H9 (cell line): ENCODE measurements around the gene PLCB1. TPM values are rescaled to one million over a fixed set of nuclear protein-coding genes. Genes with fewer than 3 reads are reported as not detected.
"Not testable (repeated sequence)": the region's sequence is repeated elsewhere in the genome, so short reads cannot be mapped to it uniquely, and the experiment has no call there.

Source experiments
- DNase-seq: peaks from one replicate; pipeline ENCODE4 v3.0.0-alpha.2; 2017
- H2AFZ ChIP-seq: one replicate; pipeline ENCODE4 v1.6.1; 2013; ENCODE audit warnings: mild to moderate bottlenecking, low read length, control low read depth, moderate library complexity
- H2AK5ac ChIP-seq: 2 replicates; pipeline ENCODE4 v1.6.1; 2013; ENCODE audit warnings: low read length, control low read depth, mixed read lengths; ENCODE audit not compliant: insufficient read length
- H2BK120ac ChIP-seq: one replicate; pipeline ENCODE4 v1.6.1; 2013; ENCODE audit warnings: low read depth, mild to moderate bottlenecking, low read length, control low read depth, inconsistent platforms; ENCODE audit not compliant: poor library complexity, severe bottlenecking
- H2BK12ac ChIP-seq: 2 replicates; pipeline ENCODE4 v1.6.1; 2013; ENCODE audit warnings: low read length, control low read depth, mixed read lengths, low read depth; ENCODE audit not compliant: insufficient read length
- H2BK15ac ChIP-seq: 2 replicates; pipeline ENCODE4 v1.6.1; 2013; ENCODE audit warnings: low read depth, low read length, control low read depth
- H2BK20ac ChIP-seq: one replicate; pipeline ENCODE4 v1.6.1; 2013; ENCODE audit warnings: low read depth, mild to moderate bottlenecking, low read length, control low read depth, inconsistent platforms; ENCODE audit not compliant: poor library complexity, severe bottlenecking
- H2BK5ac ChIP-seq: 2 replicates; pipeline ENCODE4 v1.6.1; 2013; ENCODE audit warnings: low read length, control low read depth, mixed read lengths; ENCODE audit not compliant: insufficient read length
- H3K14ac ChIP-seq: 2 replicates; pipeline ENCODE4 v1.6.1; 2013; ENCODE audit warnings: low read length, control low read depth; ENCODE audit not compliant: insufficient read depth
- H3K18ac ChIP-seq: 2 replicates; pipeline ENCODE4 v1.6.1; 2013; ENCODE audit warnings: low read depth, mild to moderate bottlenecking, mixed read lengths, low read length, control low read depth; ENCODE audit not compliant: insufficient read length
- H3K23ac ChIP-seq: 2 replicates; pipeline ENCODE4 v1.6.1; 2013; ENCODE audit warnings: low read length, control low read depth, mixed read lengths, low read depth; ENCODE audit not compliant: insufficient read length
- H3K23me2 ChIP-seq: 2 replicates; pipeline ENCODE4 v1.6.1; 2013; ENCODE audit warnings: low read depth, mild to moderate bottlenecking, mixed read lengths, low read length, control low read depth; ENCODE audit not compliant: insufficient read length, poor library complexity, severe bottlenecking
- H3K27ac ChIP-seq: 2 replicates; pipeline ENCODE4 v1.5.1; 2013; ENCODE audit warnings: low read length, control low read depth, mixed read lengths, low read depth; ENCODE audit not compliant: insufficient read length
- H3K27me3 ChIP-seq: 2 replicates; pipeline ENCODE4 v1.6.1; 2013; ENCODE audit warnings: low read length, control low read depth, inconsistent platforms; ENCODE audit not compliant: insufficient read depth
- H3K4ac ChIP-seq: 2 replicates; pipeline ENCODE4 v1.6.1; 2013; ENCODE audit warnings: low read depth, mild to moderate bottlenecking, control low read depth, inconsistent platforms, low read length, moderate library complexity
- H3K4me1 ChIP-seq: 2 replicates; pipeline ENCODE4 v1.6.1; 2013; ENCODE audit warnings: low read length, control low read depth, inconsistent platforms; ENCODE audit not compliant: insufficient read depth
- H3K4me2 ChIP-seq: 2 replicates; pipeline ENCODE4 v1.6.1; 2013; ENCODE audit warnings: low read length, control low read depth, mixed read lengths; ENCODE audit not compliant: insufficient read length, insufficient read depth
- H3K56ac ChIP-seq: 2 replicates; pipeline ENCODE4 v1.6.1; 2013; ENCODE audit warnings: low read depth, mild to moderate bottlenecking, mixed read lengths, low read length, control low read depth; ENCODE audit not compliant: insufficient read length
- H3K79me1 ChIP-seq: 2 replicates; pipeline ENCODE4 v1.6.1; 2013; ENCODE audit warnings: low read depth, mild to moderate bottlenecking, moderate library complexity, low read length, control low read depth, inconsistent platforms; ENCODE audit not compliant: insufficient read depth, poor library complexity, severe bottlenecking
- H3K79me2 ChIP-seq: 2 replicates; pipeline ENCODE4 v1.6.1; 2013; ENCODE audit warnings: low read length, control low read depth, inconsistent platforms; ENCODE audit not compliant: insufficient read depth
- H3K9ac ChIP-seq: 2 replicates; pipeline ENCODE4 v1.6.1; 2013; ENCODE audit warnings: low read length, control low read depth, mixed read lengths; ENCODE audit not compliant: insufficient read length; ENCODE audit errors: extremely low read depth
- H3K9me3 ChIP-seq: one replicate; pipeline ENCODE4 v1.6.1; 2013; ENCODE audit warnings: low read depth, low read length, inconsistent platforms; ENCODE audit not compliant: control insufficient read depth
- H3T11ph ChIP-seq: one replicate; pipeline ENCODE4 v1.6.1; 2013; ENCODE audit warnings: mild to moderate bottlenecking, low read length, control low read depth, inconsistent platforms
- H4K20me1 ChIP-seq: one replicate; pipeline ENCODE4 v1.6.1; 2013; ENCODE audit not compliant: control insufficient read depth, insufficient read length, insufficient read depth
- H4K5ac ChIP-seq: 2 replicates; pipeline ENCODE4 v1.6.1; 2013; ENCODE audit warnings: low read depth, mild to moderate bottlenecking, mixed read lengths, low read length, control low read depth; ENCODE audit not compliant: insufficient read length
- H4K8ac ChIP-seq: replicated peaks from 2 replicates; pipeline ENCODE4 v1.6.1; 2013; ENCODE audit warnings: low read length, control low read depth, mixed read lengths, low read depth; ENCODE audit not compliant: insufficient read length
- H4K91ac ChIP-seq: 2 replicates; pipeline ENCODE4 v1.6.1; 2013; ENCODE audit warnings: low read depth, mild to moderate bottlenecking, moderate library complexity, mixed read lengths, low read length, control low read depth; ENCODE audit not compliant: insufficient read length
- H3K27ac Mint-ChIP-seq, 3 experiments: 2 replicates in 2 of 3; 3 replicates in 1 of 3; pipeline ENCODE4 v1.8.0; 2020 to 2021; ENCODE audit warnings: mixed read lengths in 3 of 3, mild to moderate bottlenecking in 1 of 3, moderate library complexity in 1 of 3
- H3K27me3 Mint-ChIP-seq: 2 replicates; pipeline ENCODE4 v1.8.0; 2021; ENCODE audit warnings: low read depth, mild to moderate bottlenecking, moderate library complexity, mixed read lengths
- H3K36me3 Mint-ChIP-seq, 3 experiments: 2 replicates in 2 of 3; 3 replicates in 1 of 3; pipeline ENCODE4 v1.8.0; 2020 to 2021; ENCODE audit warnings: low read depth in 3 of 3, mixed read lengths in 3 of 3; ENCODE audit not compliant: insufficient read depth in 1 of 3
- H3K4me1 Mint-ChIP-seq, 2 experiments: 2 replicates each; pipeline ENCODE4 v1.8.0; 2020; ENCODE audit warnings: mixed read lengths in 2 of 2
- H3K4me3 Mint-ChIP-seq, 2 experiments: 2 replicates in 1 of 2; 3 replicates in 1 of 2; pipeline ENCODE4 v1.8.0; 2020 to 2021; ENCODE audit warnings: mild to moderate bottlenecking in 2 of 2, mixed read lengths in 2 of 2, moderate library complexity in 1 of 2
- H3K9me3 Mint-ChIP-seq, 2 experiments: 2 replicates in 1 of 2; 3 replicates in 1 of 2; pipeline ENCODE4 v1.8.0; 2020; ENCODE audit warnings: mild to moderate bottlenecking in 2 of 2, mixed read lengths in 2 of 2, moderate library complexity in 1 of 2
- CTCF ChIP-seq: fragments of 200-600 bp; sonication (generic); conservative IDR thresholded peaks from 3 replicates; pipeline ENCODE4 v1.8.0; 2021; ENCODE audit warnings: antibody characterized with exemption, mild to moderate bottlenecking
- WGBS: extraction: QIAGEN DNeasy Blood & Tissue Kit; methylation state at CpG from one replicate; pipeline ENCODE4 v1.1.7; 2013; ENCODE audit warnings: missing lambda C conversion rate, low lambda C conversion rate, mixed read lengths; ENCODE audit not compliant: insufficient read length; ENCODE audit errors: extremely low coverage; 5-methylcytosine and 5-hydroxymethylcytosine counted together
- total RNA-seq: library from RNA; stranded (reverse); gene quantifications from 2 replicates; pipeline ENCODE4 v1.2.1, GENCODE V29; 2021

Gene PLCB1
- total RNA-seq, 1 experiment from 2014 or later, result 11.5 TPM

GRCh38 chr20:8851446-8851845 is 719.4 kb downstream of the PLCB1 start:
- Histone ChIP-seq H2BK20ac (no peak overlapping the region), H3K27me3 (no peaks in the 10 kb centered on the region), H2BK120ac (no peak overlapping the region), H3K4me1 (peaks cover 2% of the 10 kb centered on the region; the same call in 1 of the 2 replicates), H2BK15ac (no peak overlapping the region), H2BK12ac (no peak overlapping the region), H4K8ac (no peak overlapping the region), H3K9ac (no peak overlapping the region), H3K14ac (no peak overlapping the region), H2AK5ac (no peak overlapping the region), H4K91ac (no peak overlapping the region), H3K79me1 (no peaks in the 10 kb centered on the region), H3K23ac (no peak overlapping the region), H3K79me2 (no peaks in the 10 kb centered on the region), H3K9me3 (no peaks in the 10 kb centered on the region), H2BK5ac (no peak overlapping the region), H2AFZ (no peak overlapping the region), H3K4ac (no peak overlapping the region), H3K56ac (no peak overlapping the region), H3K23me2 (no peaks in the 10 kb centered on the region), H3K4me2 (no peak overlapping the region), H3T11ph (no peak overlapping the region), H4K5ac (no peak overlapping the region), H4K20me1 (no peaks in the 10 kb centered on the region), H3K18ac (no peak overlapping the region), H3K27ac (no peak overlapping the region)
- Mint-ChIP-seq H3K9me3 (peaks cover under 1% of the 10 kb centered on the region in 2 experiments; a peak in 2 of 5 replicates), H3K27ac (no peak overlapping the region), H3K27me3 (no peaks in the 10 kb centered on the region), H3K36me3 (peaks cover under 1 to 2% (median under 1%) of the 10 kb centered on the region in 3 experiments; a peak in 4 of 7 replicates), H3K4me1 (peaks cover 3 to 4% of the 10 kb centered on the region in 2 experiments; a peak in 2 of 4 replicates), H3K4me3 (no peak overlapping the region)
- DNase-seq, result no peak
- TF ChIP-seq CTCF, result no peak
- no CpG with 5 or more reads among the region's 1 CpG for WGBS

- H3K27ac ChIP-seq, H3K56ac ChIP-seq, H3K4ac ChIP-seq, H3K4me1 Mint-ChIP-seq, H3K27me3 Mint-ChIP-seq, H3K79me2 ChIP-seq, H3K27ac Mint-ChIP-seq, H3K4me1 ChIP-seq, H2BK5ac ChIP-seq, H3K4me2 ChIP-seq, H2BK120ac ChIP-seq, H2BK12ac ChIP-seq, H3K9me3 ChIP-seq, H3K14ac ChIP-seq, H2BK15ac ChIP-seq, H3K36me3 Mint-ChIP-seq, H3K9me3 Mint-ChIP-seq, H3K9ac ChIP-seq, H2BK20ac ChIP-seq, H4K91ac ChIP-seq, H3T11ph ChIP-seq, H3K18ac ChIP-seq, H2AK5ac ChIP-seq, H3K23ac ChIP-seq, H3K79me1 ChIP-seq, H3K27me3 ChIP-seq, H4K8ac ChIP-seq, DNase-seq, H3K23me2 ChIP-seq, H2AFZ ChIP-seq, H4K20me1 ChIP-seq, H4K5ac ChIP-seq, H3K4me3 Mint-ChIP-seq: not testable (repeated sequence)
- no CpG with 5 or more reads among the region's 2 CpGs for WGBS
These were observed 719.9 kb downstream of the PLCB1 start for GRCh38 chr20:8851919-8852318.
